D341Med (cell line): Measurements from ENCODE around the gene NOX5.

Experiments
- DNase-seq: peaks from one replicate; pipeline ENCODE4 v3.0.0; 2012; ENCODE audit warnings: low spot score

Gene NOX5

GRCh38 chr15:69081310-69082004, 67.0 kb downstream of the NOX5 start:
- DNase-seq, result no peak

GRCh38 chr15:69082021-69082502, 67.6 kb downstream of the NOX5 start:
- no peak for DNase-seq

GRCh38 chr15:69082554-69082953, 68.1 kb downstream of the NOX5 start:
- DNase-seq, result no peak

- no peak for DNase-seq
Measured at GRCh38 chr15:69084404-69085030, 70.0 kb downstream of the NOX5 start.

GRCh38 chr15:69085325-69086081, 71.0 kb downstream of the NOX5 start:
- DNase-seq, result no peak

- no peak for DNase-seq
Measured at GRCh38 chr15:69086427-69087204, 72.1 kb downstream of the NOX5 start.

- no peak for DNase-seq
Measured at GRCh38 chr15:69087366-69087976, 73.0 kb downstream of the NOX5 start.

- no peak for DNase-seq
Measured at GRCh38 chr15:69088300-69088965, 73.9 kb downstream of the NOX5 start.

- DNase-seq, result no peak
Measured at GRCh38 chr15:69089258-69089657, 74.8 kb downstream of the NOX5 start.

GRCh38 chr15:69090197-69090948, 75.9 kb downstream of the NOX5 start:
- no peak for DNase-seq

- DNase-seq, result no peak
Measured at GRCh38 chr15:69091654-69092053, 77.2 kb downstream of the NOX5 start.

GRCh38 chr15:69092159-69092558, 77.7 kb downstream of the NOX5 start:
- no peak for DNase-seq

- DNase-seq, result no peak
Measured at GRCh38 chr15:69093127-69093526, 78.6 kb downstream of the NOX5 start.

- no peak for DNase-seq
Measured at GRCh38 chr15:69093614-69094013, 79.1 kb downstream of the NOX5 start.

- no peak for DNase-seq
Measured at GRCh38 chr15:69094124-69094921, 79.8 kb downstream of the NOX5 start.

GRCh38 chr15:69095274-69095673, 80.8 kb downstream of the NOX5 start:
- no peak for DNase-seq

- peak; percentile 74 for DNase-seq
Measured at GRCh38 chr15:69096196-69096595, 81.7 kb downstream of the NOX5 start.

- DNase-seq, result no peak
Measured at GRCh38 chr15:69096626-69097025, 82.1 kb downstream of the NOX5 start.

- DNase-seq, result peak; percentile 74
Measured at GRCh38 chr15:69098771-69099170, 84.3 kb downstream of the NOX5 start.

- no peak for DNase-seq
Measured at GRCh38 chr15:69099941-69100340, 85.4 kb downstream of the NOX5 start.
